ENCODE data around the gene ZNF629.
A peak's percentile ranks its signal among the peaks of the same experiment; 100 is the strongest.

The ZNF629 gene

GRCh38 chr16:30748634-30749445, 38.2 kb downstream of the ZNF629 start:
- DNase-seq (ENCODE audit: low read depth): peak; percentile 29

DNA sequence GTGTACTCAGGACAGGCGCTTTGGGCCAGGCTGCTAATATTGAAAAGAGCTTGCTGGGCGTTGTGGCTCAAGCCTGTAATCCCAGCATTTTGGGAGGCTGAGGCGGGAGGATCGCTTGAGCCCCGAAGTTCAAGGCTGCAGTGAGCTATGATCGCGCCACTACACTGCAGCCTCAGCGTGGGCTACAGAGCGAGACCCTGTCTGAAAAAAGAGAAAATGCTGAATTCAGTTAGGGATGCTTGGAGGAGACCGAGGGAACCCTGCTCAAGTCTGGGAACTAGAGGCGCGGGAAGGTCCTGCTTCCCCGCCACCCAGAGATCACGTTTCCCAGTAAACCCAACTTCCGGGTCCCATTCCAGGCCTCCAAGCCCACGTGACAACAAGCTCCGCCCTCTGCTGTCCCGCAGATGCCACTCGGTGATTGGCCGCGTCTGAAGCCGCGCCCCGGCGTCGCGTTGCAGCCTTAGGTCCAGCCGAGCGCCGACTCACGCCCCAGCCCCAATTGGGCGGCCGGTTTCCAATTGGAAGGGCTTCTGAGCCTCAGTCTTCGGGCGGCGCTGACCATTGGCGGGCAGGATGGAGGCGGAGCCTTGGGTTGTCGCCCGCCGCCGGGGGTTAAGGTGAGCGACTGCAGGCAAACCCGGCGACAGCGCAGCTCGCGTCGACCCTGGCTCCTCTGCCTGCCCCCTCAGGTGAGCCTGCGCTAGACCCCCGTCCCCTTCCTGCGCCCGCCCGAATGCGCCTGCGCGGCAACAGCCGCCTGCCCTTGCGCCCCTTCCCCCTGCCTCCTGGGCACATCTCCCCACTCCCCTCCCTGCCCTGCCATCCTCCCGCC, 39.0 kb downstream of the ZNF629 start, which contains the start of gene PHKG2:
TSS of gene PHKG2 (plus strand) at position 627 of the 835 bp plus-strand sequence. CDS start 396 bp downstream, outside the sequence.
- peak; percentile 99 for DNase-seq (ENCODE audit: low read depth)

- peak; percentile 20 for DNase-seq (ENCODE audit: low read depth)
Measured at GRCh38 chr16:30747331-30747730, 39.7 kb downstream of the ZNF629 start.

- no peak for DNase-seq (ENCODE audit: low read depth)
Measured at GRCh38 chr16:30746638-30747175, 40.3 kb downstream of the ZNF629 start.

- DNase-seq (ENCODE audit: low read depth): no peak
Measured at GRCh38 chr16:30745082-30745481, 41.9 kb downstream of the ZNF629 start.

DNA sequence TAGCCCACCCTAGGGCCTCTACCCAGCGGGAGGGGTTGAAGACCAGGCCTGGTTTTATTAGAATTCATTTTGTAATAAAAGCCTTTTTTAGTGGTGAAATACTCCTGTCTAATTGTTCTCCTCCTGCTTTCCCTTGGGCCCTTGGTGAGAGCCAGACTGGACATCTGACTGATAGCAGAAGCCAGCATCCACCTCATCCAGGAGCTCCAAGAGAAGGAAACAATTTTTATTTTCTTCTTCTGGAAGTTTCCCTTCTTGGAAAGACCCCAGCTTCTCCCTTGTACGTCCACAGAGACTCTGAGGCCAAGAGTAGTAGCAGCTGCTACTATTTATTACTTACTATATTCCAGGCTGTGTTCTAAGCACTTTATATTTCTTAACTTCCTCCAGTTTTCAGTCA, 42.8 kb downstream of the ZNF629 start:
- DNase-seq (ENCODE audit: low read depth): no peak

DNA sequence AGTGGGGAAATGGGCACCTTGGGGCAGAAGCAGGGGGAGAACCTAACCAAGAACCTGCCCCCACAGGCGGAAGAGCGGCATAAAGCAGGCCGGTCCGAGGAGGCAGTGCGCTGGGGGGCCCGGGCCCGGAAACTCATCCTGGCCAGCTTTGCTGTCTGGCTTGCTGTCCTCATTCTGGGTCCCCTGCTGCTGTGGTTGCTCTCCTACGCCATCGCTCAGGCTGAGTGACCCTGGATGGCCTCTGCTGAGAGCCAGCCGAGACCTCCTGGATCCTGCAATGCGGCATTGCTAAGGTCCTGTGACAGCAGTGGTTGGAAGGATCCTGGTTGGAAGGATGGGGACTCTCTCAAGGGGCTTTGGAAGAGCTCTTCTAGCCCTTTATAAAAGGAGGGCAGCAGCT, 43.3 kb downstream of the ZNF629 start:
- no peak for DNase-seq (ENCODE audit: low read depth)

- DNase-seq (ENCODE audit: low read depth): peak; percentile 63
Measured at GRCh38 chr16:30741461-30741914, 45.5 kb downstream of the ZNF629 start.

- DNase-seq (ENCODE audit: low read depth): peak; percentile 86
Measured at GRCh38 chr16:30740364-30741251, 46.4 kb downstream of the ZNF629 start.

- no peak for DNase-seq (ENCODE audit: low read depth)
Measured at GRCh38 chr16:30738984-30739951, 47.7 kb downstream of the ZNF629 start.

DNA sequence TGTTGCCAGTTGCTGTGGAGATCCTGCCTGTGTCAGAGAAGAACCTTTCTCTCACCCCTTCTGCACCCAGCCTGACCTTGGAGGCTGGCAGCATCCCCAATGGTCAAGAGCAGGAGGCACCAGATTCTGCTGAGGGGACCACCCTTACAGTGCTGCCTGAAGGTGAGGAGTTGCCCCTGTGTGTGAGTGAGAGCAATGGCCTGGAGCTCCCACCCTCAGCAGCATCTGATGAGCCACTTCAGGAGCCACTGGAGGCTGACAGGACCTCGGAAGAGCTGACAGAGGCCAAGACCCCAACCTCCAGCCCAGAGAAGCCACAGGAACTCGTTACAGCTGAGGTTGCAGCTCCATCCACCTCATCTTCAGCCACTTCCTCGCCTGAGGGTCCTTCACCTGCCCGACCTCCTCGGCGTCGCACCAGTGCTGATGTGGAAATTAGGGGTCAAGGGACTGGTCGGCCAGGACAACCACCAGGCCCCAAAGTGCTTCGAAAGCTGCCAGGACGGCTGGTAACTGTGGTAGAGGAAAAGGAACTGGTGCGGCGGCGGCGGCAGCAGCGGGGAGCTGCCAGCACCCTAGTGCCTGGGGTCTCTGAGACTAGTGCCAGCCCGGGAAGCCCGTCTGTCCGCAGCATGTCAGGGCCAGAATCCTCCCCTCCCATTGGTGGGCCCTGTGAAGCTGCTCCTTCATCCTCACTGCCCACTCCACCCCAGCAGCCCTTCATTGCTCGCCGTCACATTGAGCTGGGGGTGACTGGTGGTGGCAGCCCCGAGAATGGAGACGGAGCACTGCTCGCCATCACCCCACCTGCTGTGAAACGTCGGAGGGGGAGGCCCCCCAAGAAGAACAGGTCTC, 49.0 kb downstream of the ZNF629 start:
- DNase-seq (ENCODE audit: low read depth): no peak

GRCh38 chr16:30736995-30737793, 49.8 kb downstream of the ZNF629 start:
- DNase-seq (ENCODE audit: low read depth): no peak

- DNase-seq (ENCODE audit: low read depth): no peak
Measured at GRCh38 chr16:30731411-30731810, 55.6 kb downstream of the ZNF629 start.

- DNase-seq (ENCODE audit: low read depth): no peak
Measured at GRCh38 chr16:30728899-30729672, 57.9 kb downstream of the ZNF629 start.

Data from fibroblast of gingiva (primary cell).